ENCODE results near the gene CAB39.

CAB39 gene

DNA sequence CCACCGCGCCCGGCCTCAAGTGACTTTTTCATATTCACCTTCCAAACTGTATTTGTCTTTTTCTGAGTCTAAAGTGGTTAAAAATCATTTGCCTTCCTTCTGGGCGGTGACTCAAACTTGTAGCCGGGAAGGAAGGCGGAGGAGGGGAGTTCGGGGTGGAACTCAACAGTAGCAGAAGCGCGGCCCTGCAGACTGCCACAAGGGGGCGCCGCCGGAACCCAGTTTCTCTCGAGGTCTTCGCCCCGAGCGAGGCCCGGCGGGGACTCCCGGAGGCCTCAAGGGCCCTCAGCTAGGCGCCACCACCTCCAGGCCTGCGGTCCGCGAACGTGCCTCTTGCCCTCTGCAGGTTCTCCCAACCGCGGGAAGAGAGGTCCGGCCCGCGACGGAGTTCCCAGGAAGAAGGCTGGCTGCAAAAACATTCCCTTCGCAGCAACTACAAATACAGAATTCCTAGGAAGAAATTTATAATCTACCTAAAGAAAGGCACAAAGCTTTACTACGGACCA lies 135.3 kb downstream of the CAB39 start:
- 0 out of 2 replicates have a peak overlapping the region, but pooled peaks have one; percentile 29 for H3K27ac ChIP-seq
- TF ChIP-seq, protein P1, sequence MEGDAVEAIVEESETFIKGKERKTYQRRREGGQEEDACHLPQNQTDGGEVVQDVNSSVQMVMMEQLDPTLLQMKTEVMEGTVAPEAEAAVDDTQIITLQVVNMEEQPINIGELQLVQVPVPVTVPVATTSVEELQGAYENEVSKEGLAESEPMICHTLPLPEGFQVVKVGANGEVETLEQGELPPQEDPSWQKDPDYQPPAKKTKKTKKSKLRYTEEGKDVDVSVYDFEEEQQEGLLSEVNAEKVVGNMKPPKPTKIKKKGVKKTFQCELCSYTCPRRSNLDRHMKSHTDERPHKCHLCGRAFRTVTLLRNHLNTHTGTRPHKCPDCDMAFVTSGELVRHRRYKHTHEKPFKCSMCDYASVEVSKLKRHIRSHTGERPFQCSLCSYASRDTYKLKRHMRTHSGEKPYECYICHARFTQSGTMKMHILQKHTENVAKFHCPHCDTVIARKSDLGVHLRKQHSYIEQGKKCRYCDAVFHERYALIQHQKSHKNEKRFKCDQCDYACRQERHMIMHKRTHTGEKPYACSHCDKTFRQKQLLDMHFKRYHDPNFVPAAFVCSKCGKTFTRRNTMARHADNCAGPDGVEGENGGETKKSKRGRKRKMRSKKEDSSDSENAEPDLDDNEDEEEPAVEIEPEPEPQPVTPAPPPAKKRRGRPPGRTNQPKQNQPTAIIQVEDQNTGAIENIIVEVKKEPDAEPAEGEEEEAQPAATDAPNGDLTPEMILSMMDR (IDR thresholded peaks at IDR 0.05; ENCODE audit: low read depth, low read length) = peak; percentile 88
- peak; percentile 94 for DNase-seq
- H3K9me3 ChIP-seq (ENCODE audit: severe bottlenecking) = peaks cover 6% of the 10 kb centered on the region
- H3K36me3 ChIP-seq = no peaks in the 10 kb centered on the region
- no peaks in the 10 kb centered on the region for H3K27me3 ChIP-seq (ENCODE audit: insufficient read depth, low read depth, severe bottlenecking)
- H3K4me3 ChIP-seq (ENCODE audit: low read depth, low read length) = no peak overlapping the region

DNA sequence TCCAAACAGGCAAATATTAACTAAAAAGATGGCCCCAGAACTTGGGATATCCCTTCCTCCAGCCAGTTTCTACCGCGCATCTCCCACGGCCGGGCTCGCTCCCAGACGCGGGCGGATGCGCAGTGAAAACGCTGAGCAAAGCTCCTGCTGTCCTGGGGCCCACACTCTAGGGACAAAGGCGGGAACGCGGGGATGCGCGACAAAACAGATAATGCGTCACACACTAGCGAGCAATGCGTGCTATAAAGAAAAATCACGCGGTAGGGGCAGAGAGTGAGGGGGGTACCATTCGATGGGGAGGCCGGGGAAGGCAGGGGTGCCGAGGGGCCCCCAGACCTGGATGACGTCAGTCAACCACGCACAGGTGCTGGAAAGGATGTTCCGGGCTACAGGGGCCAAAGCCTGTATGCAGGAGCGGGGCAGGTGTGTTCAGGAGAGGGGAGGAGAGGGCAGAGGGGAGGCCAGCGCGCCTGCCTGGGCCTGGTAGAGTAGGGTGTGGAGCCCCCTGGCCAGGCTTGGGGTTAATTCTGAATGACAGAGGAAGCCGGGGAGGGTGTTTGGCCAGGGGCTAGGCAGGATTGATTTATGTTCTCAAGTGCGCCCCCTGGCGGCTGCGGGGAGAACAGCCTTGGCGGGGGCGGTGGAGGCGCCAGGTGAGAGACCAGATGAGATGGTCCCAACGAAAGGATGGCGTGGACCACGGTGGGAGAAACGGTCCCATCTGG lies 137.2 kb downstream of the CAB39 start:
- DNase-seq = no peak
- Histone ChIP-seq H3K4me3 (ENCODE audit: low read depth, low read length) (no peak overlapping the region), H3K27ac (no peak overlapping the region)

GRCh38 chr2:230850358-230850658 lies 137.7 kb downstream of the CAB39 start:
- DNase-seq = no peak
- no peaks in the 10 kb centered on the region for H3K36me3 ChIP-seq
- TF ChIP-seq, protein P1 (IDR thresholded peaks at IDR 0.05; ENCODE audit: low read depth, low read length) = no peak

More for the DNA sequence above, 137.2 kb downstream of the CAB39 start:
- Histone ChIP-seq H3K36me3 (no peaks in the 10 kb centered on the region), H3K27me3 (ENCODE audit: insufficient read depth, low read depth, severe bottlenecking) (no peaks in the 10 kb centered on the region), H3K9me3 (ENCODE audit: severe bottlenecking) (peaks cover 6% of the 10 kb centered on the region)
- TF ChIP-seq, protein P1 (IDR thresholded peaks at IDR 0.05; ENCODE audit: low read depth, low read length) = peak; percentile 36

GRCh38 chr2:230852113-230852512 lies 139.5 kb downstream of the CAB39 start:
- Histone ChIP-seq H3K9me3 (ENCODE audit: severe bottlenecking) (no peaks in the 10 kb centered on the region), H3K27me3 (ENCODE audit: insufficient read depth, low read depth, severe bottlenecking) (no peaks in the 10 kb centered on the region), H3K27ac (no peak overlapping the region), H3K36me3 (no peaks in the 10 kb centered on the region), H3K4me3 (ENCODE audit: low read depth, low read length) (no peak overlapping the region)
- DNase-seq = no peak
- TF ChIP-seq, protein P1 (IDR thresholded peaks at IDR 0.05; ENCODE audit: low read depth, low read length) = no peak

More at GRCh38 chr2:230850358-230850658, 137.7 kb downstream of the CAB39 start:
- H3K9me3 ChIP-seq (ENCODE audit: severe bottlenecking) = peaks cover 6% of the 10 kb centered on the region
- no peaks in the 10 kb centered on the region for H3K27me3 ChIP-seq (ENCODE audit: insufficient read depth, low read depth, severe bottlenecking)
- H3K4me3 ChIP-seq (ENCODE audit: low read depth, low read length) = no peak overlapping the region
- no peak overlapping the region for H3K27ac ChIP-seq

GRCh38 chr2:230861552-230862255 lies 149.1 kb downstream of the CAB39 start:
- no peaks in the 10 kb centered on the region for H3K9me3 ChIP-seq (ENCODE audit: severe bottlenecking)
- peaks cover 4% of the 10 kb centered on the region for H3K36me3 ChIP-seq
- peak overlapping the region; percentile 65 for H3K27ac ChIP-seq
- peak; percentile 85 for DNase-seq
- TF ChIP-seq, protein P1 (IDR thresholded peaks at IDR 0.05; ENCODE audit: low read depth, low read length) = no peak
- no peaks in the 10 kb centered on the region for H3K27me3 ChIP-seq (ENCODE audit: insufficient read depth, low read depth, severe bottlenecking)
- no peak overlapping the region; the same call in 1 of the 2 replicates for H3K4me3 ChIP-seq (ENCODE audit: low read depth, low read length)

All from WERI-Rb-1 (cell line).